ENCODE results near the gene TUBB4B.

DNA sequence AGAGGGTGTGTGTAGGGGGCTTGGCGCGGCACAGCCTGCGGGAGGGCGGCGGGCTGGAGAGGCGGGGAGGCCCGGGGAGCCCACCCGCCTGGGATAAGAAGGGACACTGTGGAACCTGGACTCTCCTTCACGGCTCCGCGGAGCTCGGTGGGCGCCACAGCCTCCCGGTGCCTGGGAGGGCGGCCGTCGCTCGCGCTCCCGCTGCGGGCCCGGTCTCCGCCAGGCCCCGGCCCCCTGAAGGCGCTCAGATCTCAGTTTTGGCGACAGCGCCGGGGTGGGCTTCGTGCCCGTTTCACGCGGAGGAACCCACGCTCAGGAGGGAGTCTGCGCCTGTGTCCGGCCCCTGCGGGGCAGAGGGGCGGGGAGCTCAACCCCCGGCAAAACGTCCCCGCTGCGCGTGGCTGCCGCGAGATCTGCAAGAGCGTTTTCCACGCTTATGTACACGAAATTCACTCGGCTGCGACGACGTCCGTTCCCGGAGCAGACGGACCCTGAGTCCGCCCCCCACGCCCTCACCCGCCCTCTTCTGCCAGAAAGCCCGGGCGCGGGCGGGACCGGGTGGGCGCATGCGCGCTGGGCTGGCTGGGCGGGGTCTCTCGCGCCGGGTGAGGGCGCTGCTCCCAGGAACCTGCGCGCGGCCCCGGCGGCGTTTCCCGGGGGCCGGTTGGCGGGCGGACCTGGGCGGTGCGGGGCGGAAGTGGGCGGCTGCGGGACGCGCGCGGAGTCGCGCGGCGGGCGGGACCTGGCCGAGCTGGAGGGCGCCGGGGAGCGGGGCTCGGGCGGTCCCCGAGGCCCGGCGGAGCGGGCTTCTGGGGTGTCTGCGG lies 13.7 kb downstream of the TUBB4B start, which contains the start of gene NELFB:
- TF ChIP-seq, protein P1, sequence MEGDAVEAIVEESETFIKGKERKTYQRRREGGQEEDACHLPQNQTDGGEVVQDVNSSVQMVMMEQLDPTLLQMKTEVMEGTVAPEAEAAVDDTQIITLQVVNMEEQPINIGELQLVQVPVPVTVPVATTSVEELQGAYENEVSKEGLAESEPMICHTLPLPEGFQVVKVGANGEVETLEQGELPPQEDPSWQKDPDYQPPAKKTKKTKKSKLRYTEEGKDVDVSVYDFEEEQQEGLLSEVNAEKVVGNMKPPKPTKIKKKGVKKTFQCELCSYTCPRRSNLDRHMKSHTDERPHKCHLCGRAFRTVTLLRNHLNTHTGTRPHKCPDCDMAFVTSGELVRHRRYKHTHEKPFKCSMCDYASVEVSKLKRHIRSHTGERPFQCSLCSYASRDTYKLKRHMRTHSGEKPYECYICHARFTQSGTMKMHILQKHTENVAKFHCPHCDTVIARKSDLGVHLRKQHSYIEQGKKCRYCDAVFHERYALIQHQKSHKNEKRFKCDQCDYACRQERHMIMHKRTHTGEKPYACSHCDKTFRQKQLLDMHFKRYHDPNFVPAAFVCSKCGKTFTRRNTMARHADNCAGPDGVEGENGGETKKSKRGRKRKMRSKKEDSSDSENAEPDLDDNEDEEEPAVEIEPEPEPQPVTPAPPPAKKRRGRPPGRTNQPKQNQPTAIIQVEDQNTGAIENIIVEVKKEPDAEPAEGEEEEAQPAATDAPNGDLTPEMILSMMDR (IDR thresholded peaks at IDR 0.05; ENCODE audit: low read length) = no peak
- no peak for TF ChIP-seq EZH2 (IDR thresholded peaks at IDR 0.05; ENCODE audit: borderline replicate concordance, low read length)
